ENCODE data around the gene LYRM4.
A peak's percentile ranks its signal among the peaks of the same experiment; 100 is the strongest.

The LYRM4 gene

DNA sequence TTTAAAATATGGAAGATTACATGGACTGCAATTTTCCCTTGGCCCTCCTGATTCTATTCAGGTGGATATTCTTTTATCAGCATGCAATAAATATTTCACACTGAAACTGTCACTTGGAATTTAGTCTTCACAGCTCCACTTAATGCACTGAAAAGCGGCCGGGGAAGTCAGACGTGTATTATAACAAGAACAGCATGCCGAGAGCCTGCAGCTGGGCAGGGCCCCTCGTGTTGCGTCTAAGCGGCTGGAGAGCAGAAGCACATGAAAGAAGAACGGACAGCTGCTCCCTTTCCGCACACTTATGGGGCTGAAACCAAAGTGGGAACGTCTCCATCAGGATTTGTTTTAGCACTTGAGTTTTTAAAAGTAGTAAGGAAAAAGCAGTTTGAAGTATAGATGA lies 57.2 kb downstream of the LYRM4 start:
- no peak for DNase-seq

DNA sequence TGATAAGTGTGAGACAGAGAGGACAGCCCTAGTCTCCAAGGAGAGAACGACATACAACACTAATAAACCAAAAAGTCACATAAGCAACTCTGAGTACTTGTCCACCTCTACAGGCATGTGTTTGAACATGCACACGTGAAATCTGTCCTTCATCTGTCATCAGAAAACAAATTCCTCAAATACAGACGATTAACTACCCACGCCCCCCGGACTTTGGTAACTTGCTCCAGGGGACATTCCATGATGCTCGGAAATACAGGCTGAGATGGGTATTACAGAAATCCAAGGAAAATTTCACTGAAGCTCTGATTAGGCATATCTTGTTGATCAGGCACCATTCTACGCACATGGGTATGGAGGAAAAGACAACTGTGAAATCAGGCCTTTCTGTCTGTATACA lies 57.8 kb downstream of the LYRM4 start:
- DNase-seq = no peak

GRCh38 chr6:5202206-5202605 lies 58.5 kb downstream of the LYRM4 start:
- DNase-seq = no peak

DNA sequence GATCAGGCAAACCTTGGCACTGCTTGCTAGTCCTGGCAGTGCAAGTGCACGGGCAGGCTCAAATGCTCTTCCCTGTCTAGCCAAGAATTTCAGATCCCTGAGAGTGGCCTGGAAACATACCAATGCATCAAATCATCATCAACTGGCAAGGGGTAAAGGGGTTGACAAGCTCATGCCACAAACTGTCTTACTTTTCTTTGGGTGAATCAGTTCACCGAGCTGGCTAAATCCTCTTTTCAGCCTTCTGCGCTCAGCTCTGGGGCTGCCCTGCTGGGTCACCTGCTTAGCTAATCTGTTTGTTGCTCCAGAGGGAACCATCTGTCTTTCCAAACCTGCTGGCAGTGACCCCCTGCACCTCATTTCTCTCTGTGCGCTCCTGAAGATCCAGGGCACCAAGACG lies 59.5 kb downstream of the LYRM4 start:
- no peak for DNase-seq

- no peak for DNase-seq
Measured at GRCh38 chr6:5199702-5200101, 61.0 kb downstream of the LYRM4 start.

DNA sequence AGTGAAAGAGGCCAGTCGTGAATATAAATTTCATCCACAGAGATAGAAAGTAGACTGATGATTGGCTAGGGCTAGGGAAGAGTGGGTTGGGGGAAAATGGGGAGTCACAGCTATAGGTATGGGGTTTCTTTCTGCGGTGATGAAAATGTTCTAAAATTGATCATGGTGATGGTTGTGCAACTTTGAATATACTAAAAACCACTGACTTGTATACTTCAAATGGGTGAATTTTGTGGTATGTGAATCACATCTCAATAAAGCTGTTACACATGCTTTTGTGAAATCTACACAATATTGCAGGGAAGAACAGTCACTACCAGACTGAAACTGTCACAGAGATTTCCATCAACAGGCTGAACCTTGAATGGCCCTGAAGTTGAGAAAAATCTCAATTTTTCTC lies 61.5 kb downstream of the LYRM4 start:
- DNase-seq = no peak

DNA sequence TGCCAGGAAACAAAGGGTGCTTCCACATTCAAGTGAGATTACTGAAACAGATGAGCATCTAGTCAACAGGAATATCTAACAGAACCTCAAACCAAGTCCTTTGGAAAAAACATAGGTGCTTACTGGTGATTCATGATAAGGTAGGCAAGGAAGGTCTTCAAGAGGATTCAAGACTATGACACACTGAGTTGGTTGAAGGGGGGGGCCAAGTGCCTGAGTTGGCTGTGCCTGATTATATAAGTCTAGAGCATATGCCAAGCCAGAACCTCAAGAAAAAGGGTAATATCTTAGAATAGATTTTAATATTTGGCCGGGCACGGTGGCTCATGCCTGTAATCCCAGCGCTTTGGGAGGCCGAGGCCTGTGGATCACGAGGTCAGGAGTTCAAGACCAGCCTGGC lies 63.7 kb downstream of the LYRM4 start:
- DNase-seq = no peak

DNA sequence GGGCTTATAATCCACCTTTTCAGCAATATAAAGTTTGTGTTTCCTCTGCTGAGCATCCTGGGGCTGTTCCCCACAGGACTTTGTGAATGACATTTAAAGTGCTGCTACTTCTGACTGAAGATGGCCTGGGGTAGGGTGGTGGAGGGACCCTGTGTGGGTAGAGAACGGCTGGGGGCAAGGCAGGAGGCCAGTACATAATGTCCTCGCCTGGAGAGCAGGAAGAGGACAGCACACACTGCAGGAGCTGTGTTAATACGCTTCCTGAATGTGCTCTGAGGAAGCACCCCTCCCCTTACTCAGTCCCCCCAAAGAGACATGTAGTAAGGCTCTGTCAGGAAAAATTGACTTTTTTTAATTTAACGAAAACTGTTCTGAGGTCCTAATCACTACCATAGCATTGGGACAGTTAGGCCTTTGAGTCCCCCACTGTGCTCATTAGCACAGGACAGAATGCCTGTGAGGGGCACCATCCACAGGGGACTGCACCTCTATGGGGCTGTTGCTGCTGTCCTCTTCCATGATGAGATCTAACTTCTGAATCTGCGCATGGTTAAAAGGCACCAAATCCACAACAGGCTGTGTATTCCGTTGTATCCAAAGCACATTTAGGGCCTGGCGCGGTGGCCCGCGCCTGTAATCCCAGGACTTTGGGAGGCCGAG lies 68.5 kb downstream of the LYRM4 start:
- DNase-seq = no peak

DNA sequence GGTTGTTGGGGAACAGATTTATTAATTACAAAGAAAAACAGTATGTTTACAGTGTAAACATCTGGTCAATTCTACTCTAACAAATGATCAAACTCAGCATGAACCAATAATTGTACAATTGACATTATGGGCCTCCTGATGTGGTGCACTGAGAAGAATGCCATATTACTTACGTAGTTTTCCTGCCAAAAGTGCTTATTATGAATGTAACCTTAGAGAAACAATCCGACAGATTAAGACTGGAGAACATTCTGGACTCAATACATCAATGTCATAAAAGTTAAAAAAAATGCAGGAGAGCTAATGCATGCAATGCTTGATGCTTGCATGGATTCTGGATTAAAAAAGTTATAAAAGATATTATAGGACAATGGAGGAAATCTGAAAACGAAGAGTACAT lies 69.0 kb downstream of the LYRM4 start:
- DNase-seq = no peak

GRCh38 chr6:5191222-5191621 lies 69.5 kb downstream of the LYRM4 start:
- no peak for DNase-seq

DNA sequence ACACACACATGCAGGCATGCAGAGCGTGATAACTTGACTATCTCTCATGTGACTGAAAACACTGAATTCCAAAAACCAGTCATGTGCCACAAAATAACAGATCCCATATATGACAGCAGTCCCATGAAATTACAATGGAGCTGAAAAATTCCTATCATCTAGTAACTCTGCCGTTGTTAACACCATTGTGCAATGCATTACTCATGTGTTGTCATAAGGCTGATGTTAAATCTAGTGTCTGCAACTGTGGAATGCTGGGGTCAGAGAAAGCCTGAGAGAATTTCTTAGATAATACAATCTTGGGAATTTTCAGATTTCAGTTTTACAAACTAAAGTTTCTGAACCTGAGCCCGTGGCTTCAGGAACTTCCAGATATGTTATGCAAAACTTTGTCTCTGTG lies 70.2 kb downstream of the LYRM4 start:
- DNase-seq = no peak

DNA sequence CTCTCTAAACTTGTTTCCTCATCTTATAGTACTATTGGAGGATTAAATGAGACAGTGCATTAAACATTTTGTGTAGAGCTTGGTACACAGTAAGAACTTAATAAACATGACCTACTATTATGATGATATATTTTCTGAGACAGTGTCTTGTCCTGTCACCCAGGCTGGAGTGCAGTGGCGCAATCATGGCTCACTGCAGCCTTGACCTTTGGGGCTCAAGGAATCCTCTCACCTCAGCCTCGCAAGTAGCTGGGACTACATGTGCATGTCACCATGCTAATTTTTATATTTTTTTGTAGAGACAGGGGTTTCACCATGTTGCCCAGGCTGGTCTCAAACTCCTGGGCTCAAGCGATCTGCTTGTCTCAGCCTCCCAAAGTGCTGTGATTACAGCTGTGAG lies 72.1 kb downstream of the LYRM4 start:
- DNase-seq = no peak

DNA sequence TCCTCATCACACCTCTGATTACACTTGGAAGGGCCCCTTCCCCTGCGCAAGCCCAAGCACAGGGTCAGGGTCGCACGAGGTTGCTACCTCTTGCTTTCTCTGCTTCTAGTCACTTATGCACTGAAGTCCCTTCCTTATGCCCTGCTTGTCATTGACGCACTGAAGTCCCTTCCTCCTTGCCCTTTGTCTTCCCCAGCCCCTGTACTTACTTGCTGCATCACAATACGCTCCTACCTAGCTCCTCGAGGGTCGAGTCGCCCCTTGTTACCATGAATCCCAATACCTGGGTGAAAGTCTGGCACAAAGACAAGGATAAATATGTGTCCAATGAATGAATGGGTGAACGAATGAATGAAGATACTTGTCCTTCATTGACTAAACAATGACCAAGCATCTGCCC lies 75.9 kb downstream of the LYRM4 start:
- no peak for DNase-seq

DNA sequence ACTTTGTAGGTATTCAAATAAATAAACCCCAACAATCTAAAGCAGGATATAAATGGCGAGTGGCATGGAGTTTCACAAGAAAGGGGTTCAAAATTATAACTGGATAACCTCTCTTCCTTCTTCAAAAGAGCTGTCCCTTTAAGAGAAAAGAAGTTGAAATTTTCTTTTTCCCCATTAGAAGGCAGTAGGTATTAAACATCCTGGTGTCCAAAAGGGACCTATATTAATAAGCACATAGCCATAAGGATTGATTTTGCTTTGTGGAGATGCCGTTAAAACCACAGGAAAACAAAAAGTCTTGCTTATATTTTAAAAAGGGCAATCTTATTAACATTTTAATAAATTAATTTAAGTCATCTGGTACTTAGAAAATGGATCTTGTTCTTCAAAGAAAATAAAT lies 76.5 kb downstream of the LYRM4 start:
- peak; percentile 28 for DNase-seq

- DNase-seq = peak; percentile 26
Measured at GRCh38 chr6:5181510-5182317, 79.0 kb downstream of the LYRM4 start.

DNA sequence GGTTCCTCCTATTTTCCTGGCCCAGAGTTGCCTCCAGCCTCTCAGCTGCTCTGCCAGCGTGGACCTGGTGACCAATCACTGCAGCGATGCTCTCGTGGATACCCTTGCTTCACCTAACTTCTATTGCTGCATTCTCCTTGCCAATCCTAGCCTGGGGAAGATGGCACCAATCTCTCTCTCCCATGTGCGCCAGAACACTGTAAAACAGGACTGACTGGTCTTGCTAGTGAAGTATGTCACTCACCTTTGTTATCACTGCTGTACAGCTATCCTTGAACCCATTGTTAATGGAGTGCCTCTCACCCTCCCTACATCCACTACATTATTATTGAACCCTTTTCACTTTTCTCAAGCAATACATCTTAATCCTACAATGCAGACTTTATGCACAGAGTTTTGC lies 80.1 kb downstream of the LYRM4 start:
- DNase-seq = no peak

DNA sequence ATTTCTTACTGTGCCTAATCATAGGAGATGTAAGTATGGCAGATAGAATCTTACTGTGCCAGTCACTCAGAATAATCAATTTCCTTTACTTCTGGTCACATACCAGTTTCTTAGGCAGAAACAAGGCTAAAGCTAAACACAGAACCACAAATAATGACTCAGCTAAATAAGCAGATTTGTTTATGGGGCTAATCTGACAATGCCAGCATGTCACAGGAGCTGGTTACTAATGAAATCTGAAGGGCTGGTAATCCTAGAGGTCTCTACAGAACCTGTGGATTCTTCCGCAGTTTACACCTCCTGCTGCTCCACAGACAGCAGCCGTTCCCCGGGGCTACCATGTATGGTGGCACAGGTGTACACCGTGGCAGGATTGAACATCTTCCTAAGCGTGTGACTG lies 80.8 kb downstream of the LYRM4 start:
- peak; percentile 47 for DNase-seq

DNA sequence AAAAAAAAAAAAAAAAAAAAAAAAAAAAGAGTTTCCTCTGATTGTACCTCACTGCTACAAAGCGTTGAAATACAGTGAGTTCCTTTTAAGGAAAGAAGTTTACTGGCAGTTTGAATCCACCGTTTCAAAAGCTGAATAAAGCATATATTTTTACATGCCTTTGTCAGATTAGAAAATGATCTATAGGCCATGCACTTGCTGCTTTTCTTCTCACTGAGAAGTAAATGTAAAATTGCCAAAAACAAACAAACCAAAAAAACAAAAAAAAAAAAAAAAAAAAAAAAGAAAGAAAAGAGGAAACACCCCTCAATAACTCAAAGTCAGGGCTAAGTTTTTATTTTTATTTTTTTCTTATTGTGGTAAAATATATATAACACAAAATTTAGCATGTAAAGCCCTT lies 81.9 kb downstream of the LYRM4 start:
- peak; percentile 22 for DNase-seq

DNA sequence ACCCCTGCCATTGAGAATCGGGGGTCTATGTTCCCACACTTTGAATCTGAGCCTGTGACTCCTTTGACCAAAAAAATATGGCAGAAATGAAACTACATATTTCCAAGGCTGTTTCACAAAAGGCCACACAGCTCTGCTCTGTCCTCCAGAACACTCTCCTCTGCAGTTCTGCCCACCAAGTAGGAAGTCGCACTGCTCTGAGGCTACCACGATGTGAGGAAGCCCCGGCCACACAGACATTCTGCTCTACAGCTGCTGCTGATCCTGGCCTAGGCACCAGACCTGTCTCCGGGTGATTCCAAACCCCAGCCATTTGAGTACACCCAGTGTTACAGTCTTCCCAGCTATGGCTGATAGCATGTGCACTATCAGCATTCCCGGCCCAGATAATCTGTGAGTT lies 85.1 kb downstream of the LYRM4 start:
- peak; percentile 15 for DNase-seq

DNA sequence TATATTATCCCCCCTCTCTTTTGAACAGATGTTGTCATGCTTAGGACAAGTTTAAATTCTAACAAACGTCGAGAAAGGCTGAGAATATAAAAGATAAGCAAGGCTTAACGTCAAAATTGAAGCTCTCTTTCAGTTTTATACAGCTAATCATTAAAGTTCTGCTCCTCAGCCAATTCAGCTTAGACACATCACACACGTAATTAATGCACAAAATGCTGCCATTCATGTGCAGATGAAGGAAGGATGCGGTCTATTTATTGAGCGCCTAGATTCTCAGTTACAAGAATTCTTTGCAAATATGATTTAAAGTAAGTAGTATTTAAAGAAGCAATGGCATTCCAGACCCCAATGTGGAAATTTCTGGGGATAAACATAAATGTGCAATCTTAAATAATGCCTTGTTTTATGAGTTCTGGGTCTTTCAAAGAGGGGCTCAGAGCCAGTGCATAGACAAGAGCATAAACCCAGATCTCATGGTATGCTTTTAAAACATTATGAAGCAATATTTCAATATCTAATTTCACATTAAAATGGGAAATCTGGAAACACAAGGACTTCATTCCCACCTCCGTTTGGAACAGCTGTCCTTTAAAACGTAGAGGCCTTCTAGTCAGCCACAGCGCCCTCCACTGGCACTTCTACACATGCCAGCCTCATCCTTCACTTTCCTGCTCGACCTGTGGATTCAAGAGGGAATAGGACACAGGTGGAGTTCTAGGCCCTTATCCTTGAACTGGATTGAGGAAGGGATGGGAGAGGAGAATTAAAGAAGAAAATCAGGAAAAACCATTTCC lies 85.8 kb downstream of the LYRM4 start:
- DNase-seq = no peak

- DNase-seq = peak; percentile 38
Measured at GRCh38 chr6:5174244-5174643, 86.5 kb downstream of the LYRM4 start.

DNA sequence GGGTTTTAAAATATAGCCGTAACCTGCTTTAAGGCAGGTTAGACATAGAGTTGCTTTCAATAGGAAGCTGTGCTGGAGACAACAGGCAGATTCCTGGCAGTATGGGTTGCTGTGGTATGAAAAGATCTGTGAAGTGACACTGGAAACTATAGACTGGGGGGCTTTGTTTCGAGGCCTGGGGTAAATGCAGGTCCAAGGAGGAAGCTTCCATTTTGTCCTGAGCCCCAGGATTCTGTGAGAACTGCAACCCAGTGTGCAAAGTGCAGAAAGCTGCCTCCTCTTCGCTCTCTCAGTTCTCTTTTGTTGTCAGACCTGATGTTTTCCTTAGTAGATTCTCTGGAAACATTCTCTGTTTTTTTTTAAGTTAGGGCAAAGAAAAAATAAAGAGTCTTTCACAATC lies 86.9 kb downstream of the LYRM4 start:
- no peak for DNase-seq

GRCh38 chr6:5172897-5173474 lies 87.8 kb downstream of the LYRM4 start:
- DNase-seq = no peak
